Mesenchymal stem cell (in vitro differentiated cells and primary cell): ENCODE data around the gene ARG2.

Experiments used
- DNase-seq: peaks from one replicate; pipeline ENCODE4 v3.0.0-alpha.2; 2013
- H2AFZ ChIP-seq: one replicate; pipeline ENCODE4 v1.6.1; 2013; ENCODE audit warnings: low read depth, mild to moderate bottlenecking, control low read depth, inconsistent platforms, low read length, moderate library complexity
- H2AK5ac ChIP-seq: 2 replicates; pipeline ENCODE4 v1.6.1; 2013; ENCODE audit warnings: low read length, moderate library complexity, mild to moderate bottlenecking, inconsistent platforms; ENCODE audit not compliant: severe bottlenecking
- H2BK120ac ChIP-seq: one replicate; pipeline ENCODE4 v1.6.1; 2013; ENCODE audit warnings: low read depth, mild to moderate bottlenecking, inconsistent platforms, low read length, moderate library complexity
- H2BK12ac ChIP-seq, 2 experiments: one replicate each; pipeline ENCODE4 v1.6.1; 2013; ENCODE audit warnings: inconsistent platforms in 2 of 2, low read length in 2 of 2, mild to moderate bottlenecking in 2 of 2, moderate library complexity in 2 of 2, control low read depth in 1 of 2
- H2BK15ac ChIP-seq: one replicate; pipeline ENCODE4 v1.6.1; 2013; ENCODE audit warnings: mild to moderate bottlenecking, low read depth, inconsistent platforms; ENCODE audit not compliant: poor library complexity, severe bottlenecking
- H2BK5ac ChIP-seq: 2 replicates; pipeline ENCODE4 v1.6.1; 2013; ENCODE audit warnings: low read depth, mild to moderate bottlenecking, low read length, control low read depth, inconsistent platforms; ENCODE audit not compliant: poor library complexity, severe bottlenecking
- H3K14ac ChIP-seq, 2 experiments: one replicate each; pipeline ENCODE4 v1.6.1; 2013; ENCODE audit warnings: inconsistent platforms in 2 of 2, low read length in 2 of 2, control low read depth in 1 of 2, mild to moderate bottlenecking in 1 of 2, moderate library complexity in 1 of 2
- H3K18ac ChIP-seq, 2 experiments: one replicate each; pipeline ENCODE4 v1.6.1; 2013; ENCODE audit warnings: inconsistent platforms in 2 of 2, low read length in 2 of 2, control low read depth in 1 of 2, low read depth in 1 of 2, mild to moderate bottlenecking in 1 of 2
- H3K23ac ChIP-seq, 2 experiments: one replicate each; pipeline ENCODE4 v1.6.1; 2013; ENCODE audit warnings: inconsistent platforms in 2 of 2, low read length in 2 of 2, mild to moderate bottlenecking in 2 of 2, moderate library complexity in 2 of 2, control low read depth in 1 of 2
- H3K27ac ChIP-seq: 2 replicates; pipeline ENCODE4 v1.5.1; 2013; ENCODE audit warnings: mild to moderate bottlenecking, moderate library complexity, low read length, control low read depth, inconsistent platforms; ENCODE audit not compliant: poor library complexity, severe bottlenecking
- H3K27me3 ChIP-seq, 2 experiments: 2 replicates each; pipeline versions ENCODE4 v1.6.1 to v1.7.0; 2013; ENCODE audit warnings: low read length in 2 of 2, mild to moderate bottlenecking in 2 of 2, moderate library complexity in 2 of 2, control low read depth in 1 of 2, inconsistent platforms in 1 of 2; ENCODE audit not compliant: control insufficient read depth in 1 of 2, insufficient read depth in 1 of 2
- H3K36me3 ChIP-seq, 2 experiments: 2 replicates each; pipeline versions ENCODE4 v1.6.1 to v1.7.0; 2013; ENCODE audit warnings: low read length in 2 of 2, control low read depth in 1 of 2, inconsistent platforms in 1 of 2, low read depth in 1 of 2, mild to moderate bottlenecking in 1 of 2; ENCODE audit not compliant: insufficient read depth in 2 of 2, control insufficient read depth in 1 of 2
- H3K4ac ChIP-seq, 2 experiments: one replicate each; pipeline ENCODE4 v1.6.1; 2013; ENCODE audit warnings: inconsistent platforms in 2 of 2, low read length in 2 of 2, mild to moderate bottlenecking in 2 of 2, moderate library complexity in 2 of 2, control low read depth in 1 of 2, low read depth in 1 of 2
- H3K4me1 ChIP-seq: 2 replicates; pipeline ENCODE4 v1.6.1; 2013; ENCODE audit warnings: low read depth, low read length, control low read depth; ENCODE audit not compliant: control insufficient read depth, insufficient read depth
- H3K4me2 ChIP-seq: 2 replicates; pipeline ENCODE4 v1.6.1; 2013; ENCODE audit warnings: low read length, mild to moderate bottlenecking, inconsistent platforms; ENCODE audit not compliant: poor library complexity, severe bottlenecking
- H3K4me3 ChIP-seq, 2 experiments: 2 replicates each; pipeline versions ENCODE4 v1.5.1 to v1.7.0; 2013; ENCODE audit warnings: low read length in 2 of 2, mild to moderate bottlenecking in 2 of 2, control low read depth in 1 of 2, low read depth in 1 of 2; ENCODE audit not compliant: insufficient read depth in 1 of 2
- H3K79me1 ChIP-seq: replicated peaks from 2 replicates; pipeline ENCODE4 v1.6.1; 2013; ENCODE audit warnings: mild to moderate bottlenecking, control low read depth, low read length, inconsistent platforms; ENCODE audit not compliant: poor library complexity, severe bottlenecking
- H3K9ac ChIP-seq: 2 replicates; pipeline ENCODE4 v1.7.0; 2013; ENCODE audit warnings: mild to moderate bottlenecking, low read length, moderate library complexity
- H3K9me3 ChIP-seq: 2 replicates; pipeline ENCODE4 v1.7.0; 2013; ENCODE audit warnings: mild to moderate bottlenecking, low read length; ENCODE audit not compliant: control insufficient read depth
- H4K8ac ChIP-seq: one replicate; pipeline ENCODE4 v1.6.1; 2013; ENCODE audit warnings: inconsistent platforms, mild to moderate bottlenecking, low read length, moderate library complexity
- H4K91ac ChIP-seq: one replicate; pipeline ENCODE4 v1.6.1; 2013; ENCODE audit warnings: mild to moderate bottlenecking, low read length, inconsistent platforms
- WGBS: methylation state at CpG from one replicate; pipeline ENCODE4 v1.1.7; 2013; ENCODE audit warnings: mixed read lengths; 5-methylcytosine and 5-hydroxymethylcytosine counted together

The ARG2 gene

GRCh38 chr14:67582061-67582460 is 37.7 kb upstream of the ARG2 start:
- H3K4ac ChIP-seq, result no peak overlapping the region
- no peak overlapping the region for H3K27ac ChIP-seq
- no peak overlapping the region for H3K9ac ChIP-seq
- no peak overlapping the region for H3K4me3 ChIP-seq
- H4K8ac ChIP-seq, result no peak overlapping the region
- H3K79me1 ChIP-seq, result no peaks in the 10 kb centered on the region
- 78% methylated on average over 7 of the region's 7 CpGs for WGBS
- H2BK120ac ChIP-seq, result no peak overlapping the region
- H3K9me3 ChIP-seq, result no peaks in the 10 kb centered on the region
- DNase-seq, result no peak
- H4K91ac ChIP-seq, result no peak overlapping the region
- no peak overlapping the region for H3K4me2 ChIP-seq
- H3K18ac ChIP-seq, result no peak overlapping the region
- H3K14ac ChIP-seq, result no peak overlapping the region
- H3K36me3 ChIP-seq, result peaks cover 0 to 58% of the 10 kb centered on the region in 2 experiments
- no peak overlapping the region for H2BK5ac ChIP-seq
- H2AK5ac ChIP-seq, result no peak overlapping the region
- H3K27me3 ChIP-seq, result no peaks in the 10 kb centered on the region
- H3K4me1 ChIP-seq, result peaks cover 3% of the 10 kb centered on the region
- H3K23ac ChIP-seq, result no peak overlapping the region
- H2BK15ac ChIP-seq, result no peak overlapping the region
- no peak overlapping the region for H2BK12ac ChIP-seq
- no peak overlapping the region for H2AFZ ChIP-seq

- H3K14ac ChIP-seq, result no peak overlapping the region
- H3K27ac ChIP-seq, result no peak overlapping the region
- H3K27me3 ChIP-seq, result no peaks in the 10 kb centered on the region
- peaks cover 7 to 46% of the 10 kb centered on the region in 2 experiments for H3K36me3 ChIP-seq
- no peaks in the 10 kb centered on the region for H3K79me1 ChIP-seq
- WGBS, result 84% methylated on average over 6 of the region's 6 CpGs
- no peak overlapping the region for H2AK5ac ChIP-seq
- H3K4me2 ChIP-seq, result no peak overlapping the region
- H2BK120ac ChIP-seq, result no peak overlapping the region
- H3K4me3 ChIP-seq, result no peak overlapping the region
- no peak overlapping the region for H3K18ac ChIP-seq
- H2BK15ac ChIP-seq, result no peak overlapping the region
- DNase-seq, result peak; percentile 63
- no peak overlapping the region for H2BK5ac ChIP-seq
- no peaks in the 10 kb centered on the region for H3K4me1 ChIP-seq
- H3K23ac ChIP-seq, result no peak overlapping the region
- H4K8ac ChIP-seq, result no peak overlapping the region
- H3K9me3 ChIP-seq, result no peaks in the 10 kb centered on the region
- H4K91ac ChIP-seq, result no peak overlapping the region
- H3K9ac ChIP-seq, result no peak overlapping the region
- H2AFZ ChIP-seq, result no peak overlapping the region
- H2BK12ac ChIP-seq, result no peak overlapping the region
- no peak overlapping the region for H3K4ac ChIP-seq
These were observed 35.7 kb upstream of the ARG2 start for GRCh38 chr14:67583711-67584644.

- no peak overlapping the region for H2BK12ac ChIP-seq
- DNase-seq, result no peak
- H4K8ac ChIP-seq, result no peak overlapping the region
- no peak overlapping the region for H3K27ac ChIP-seq
- no peaks in the 10 kb centered on the region for H3K27me3 ChIP-seq
- no peak overlapping the region for H2AFZ ChIP-seq
- no peak overlapping the region for H3K23ac ChIP-seq
- H4K91ac ChIP-seq, result no peak overlapping the region
- H3K18ac ChIP-seq, result no peak overlapping the region
- H3K4me2 ChIP-seq, result no peak overlapping the region
- H3K4me3 ChIP-seq, result no peak overlapping the region
- WGBS, result 90% methylated on average over 3 of the region's 3 CpGs
- no peaks in the 10 kb centered on the region for H3K79me1 ChIP-seq
- H3K9me3 ChIP-seq, result no peaks in the 10 kb centered on the region
- no peaks in the 10 kb centered on the region for H3K4me1 ChIP-seq
- H2BK15ac ChIP-seq, result no peak overlapping the region
- H3K4ac ChIP-seq, result no peak overlapping the region
- no peak overlapping the region for H2BK120ac ChIP-seq
- H2AK5ac ChIP-seq, result no peak overlapping the region
- no peak overlapping the region for H3K14ac ChIP-seq
- no peak overlapping the region for H2BK5ac ChIP-seq
- H3K9ac ChIP-seq, result no peak overlapping the region
- peaks cover 13 to 39% of the 10 kb centered on the region in 2 experiments for H3K36me3 ChIP-seq
These were observed 34.7 kb upstream of the ARG2 start for GRCh38 chr14:67584978-67585377.

GRCh38 chr14:67586369-67586768 is 33.4 kb upstream of the ARG2 start:
- Histone ChIP-seq H3K4me1 (no peaks in the 10 kb centered on the region), H2BK5ac (no peak overlapping the region), H3K4me3 (no peak overlapping the region), H4K91ac (no peak overlapping the region), H3K14ac (no peak overlapping the region), H3K9me3 (no peaks in the 10 kb centered on the region), H3K18ac (no peak overlapping the region), H2BK120ac (no peak overlapping the region), H2AFZ (no peak overlapping the region), H2BK12ac (no peak overlapping the region), H4K8ac (no peak overlapping the region), H2AK5ac (no peak overlapping the region), H3K27me3 (no peaks in the 10 kb centered on the region), H2BK15ac (no peak overlapping the region), H3K36me3 (peaks cover 15 to 36% of the 10 kb centered on the region in 2 experiments), H3K27ac (no peak overlapping the region), H3K79me1 (no peaks in the 10 kb centered on the region), H3K23ac (no peak overlapping the region), H3K4me2 (no peak overlapping the region), H3K9ac (no peak overlapping the region), H3K4ac (no peak overlapping the region)
- 90% methylated on average over 4 of the region's 4 CpGs for WGBS
- DNase-seq, result no peak
